ENCODE results near the gene RHOBTB1.
"Not testable (repeated sequence)": the region's sequence is repeated elsewhere in the genome, so short reads cannot be mapped to it uniquely, and the experiment has no call there.

The RHOBTB1 gene

GRCh38 chr10:60911715-60912114 lies 32.3 kb downstream of the RHOBTB1 start:
- H3K4me3 ChIP-seq (ENCODE audit: low read length): no peak overlapping the region
- no peak for TF ChIP-seq ZNF274 (IDR thresholded peaks at IDR 0.05; ENCODE audit: low read depth, low read length)

- TF ChIP-seq ZNF274 (IDR thresholded peaks at IDR 0.05; ENCODE audit: low read depth, low read length): no peak
- H3K4me3 ChIP-seq (ENCODE audit: low read length): no peak overlapping the region
Measured at GRCh38 chr10:60911216-60911615, 32.8 kb downstream of the RHOBTB1 start.

GRCh38 chr10:60910543-60910942 lies 33.4 kb downstream of the RHOBTB1 start:
- no peak for TF ChIP-seq ZNF274 (IDR thresholded peaks at IDR 0.05; ENCODE audit: low read depth, low read length)
- no peak overlapping the region; the same call in 1 of the 2 replicates for H3K4me3 ChIP-seq (ENCODE audit: low read length)

- H3K4me3 ChIP-seq (ENCODE audit: low read length): no peak overlapping the region
- no peak for TF ChIP-seq ZNF274 (IDR thresholded peaks at IDR 0.05; ENCODE audit: low read depth, low read length)
Measured at GRCh38 chr10:60908896-60909295, 35.1 kb downstream of the RHOBTB1 start.

GRCh38 chr10:60908031-60908430 lies 36.0 kb downstream of the RHOBTB1 start:
- TF ChIP-seq ZNF274 (IDR thresholded peaks at IDR 0.05; ENCODE audit: low read depth, low read length): no peak
- H3K4me3 ChIP-seq (ENCODE audit: low read length): no peak overlapping the region

- no peak for TF ChIP-seq ZNF274 (IDR thresholded peaks at IDR 0.05; ENCODE audit: low read depth, low read length)
- no peak overlapping the region for H3K4me3 ChIP-seq (ENCODE audit: low read length)
Measured at GRCh38 chr10:60907236-60907635, 36.7 kb downstream of the RHOBTB1 start.

- not testable (repeated sequence) for H3K4me3 ChIP-seq (ENCODE audit: low read length)
Measured at GRCh38 chr10:60906825-60907224, 37.2 kb downstream of the RHOBTB1 start.

- TF ChIP-seq ZNF274 (IDR thresholded peaks at IDR 0.05; ENCODE audit: low read depth, low read length): no peak
- no peak overlapping the region for H3K4me3 ChIP-seq (ENCODE audit: low read length)
Measured at GRCh38 chr10:60906411-60906810, 37.6 kb downstream of the RHOBTB1 start.

- H3K4me3 ChIP-seq (ENCODE audit: low read length): no peak overlapping the region
- no peak for TF ChIP-seq ZNF274 (IDR thresholded peaks at IDR 0.05; ENCODE audit: low read depth, low read length)
Measured at GRCh38 chr10:60905580-60905979, 38.4 kb downstream of the RHOBTB1 start.

GRCh38 chr10:60903096-60903495 lies 40.9 kb downstream of the RHOBTB1 start:
- TF ChIP-seq ZNF274 (IDR thresholded peaks at IDR 0.05; ENCODE audit: low read depth, low read length): no peak
- no peak overlapping the region for H3K4me3 ChIP-seq (ENCODE audit: low read length)

GRCh38 chr10:60901561-60902235 lies 42.3 kb downstream of the RHOBTB1 start:
- no peak for TF ChIP-seq ZNF274 (IDR thresholded peaks at IDR 0.05; ENCODE audit: low read depth, low read length)
- H3K4me3 ChIP-seq (ENCODE audit: low read length): no peak overlapping the region

- H3K4me3 ChIP-seq (ENCODE audit: low read length): no peak overlapping the region
- no peak for TF ChIP-seq ZNF274 (IDR thresholded peaks at IDR 0.05; ENCODE audit: low read depth, low read length)
Measured at GRCh38 chr10:60899266-60899665, 44.7 kb downstream of the RHOBTB1 start.

- no peak overlapping the region for H3K4me3 ChIP-seq (ENCODE audit: low read length)
- TF ChIP-seq ZNF274 (IDR thresholded peaks at IDR 0.05; ENCODE audit: low read depth, low read length): no peak
Measured at GRCh38 chr10:60898321-60898720, 45.7 kb downstream of the RHOBTB1 start.

GRCh38 chr10:60896810-60897209 lies 47.2 kb downstream of the RHOBTB1 start:
- no peak overlapping the region for H3K4me3 ChIP-seq (ENCODE audit: low read length)
- TF ChIP-seq ZNF274 (IDR thresholded peaks at IDR 0.05; ENCODE audit: low read depth, low read length): no peak

GRCh38 chr10:60896033-60896432 lies 48.0 kb downstream of the RHOBTB1 start:
- TF ChIP-seq ZNF274 (IDR thresholded peaks at IDR 0.05; ENCODE audit: low read depth, low read length): no peak
- H3K4me3 ChIP-seq (ENCODE audit: low read length): no peak overlapping the region

- no peak for TF ChIP-seq ZNF274 (IDR thresholded peaks at IDR 0.05; ENCODE audit: low read depth, low read length)
Measured at GRCh38 chr10:60894786-60895185, 49.2 kb downstream of the RHOBTB1 start.

More at GRCh38 chr10:60894786-60895185, 49.2 kb downstream of the RHOBTB1 start:
- H3K4me3 ChIP-seq (ENCODE audit: low read length): no peak overlapping the region

Measured in GM08714 (cell line).